ENCODE data around the gene ATF5.

ATF5 gene

GRCh38 chr19:49906879-49907564, 22.0 kb upstream of the ATF5 start:
- Mint-ChIP-seq H3K36me3 (ENCODE audit: insufficient read depth) (peaks cover 14% of the 10 kb centered on the region), H3K9me3 (no peaks in the 10 kb centered on the region), H3K27me3 (no peaks in the 10 kb centered on the region), H3K27ac (ENCODE audit: low read depth) (peak overlapping the region; percentile 35), H3K4me3 (no peak overlapping the region), H3K4me1 (peaks cover 11% of the 10 kb centered on the region)
- no peak for ATAC-seq (replicated peaks; ENCODE audit: extremely low read depth, poor library complexity, severe bottlenecking)
- DNase-seq (ENCODE audit: low spot score in 2 of 2): no peak

- ATAC-seq (replicated peaks; ENCODE audit: extremely low read depth, poor library complexity, severe bottlenecking) (no peak), DNase-seq (ENCODE audit: low spot score in 2 of 2) (no peak)
- H3K9me3 Mint-ChIP-seq: no peaks in the 10 kb centered on the region
- no peak overlapping the region for H3K4me3 Mint-ChIP-seq
- peaks cover 14% of the 10 kb centered on the region for H3K36me3 Mint-ChIP-seq (ENCODE audit: insufficient read depth)
- peaks cover 11% of the 10 kb centered on the region for H3K4me1 Mint-ChIP-seq
- H3K27me3 Mint-ChIP-seq: no peaks in the 10 kb centered on the region
- H3K27ac Mint-ChIP-seq (ENCODE audit: low read depth): peak overlapping the region; percentile 35
Measured at GRCh38 chr19:49907745-49908446, 21.1 kb upstream of the ATF5 start.

- Mint-ChIP-seq H3K4me1 (peaks cover 16% of the 10 kb centered on the region), H3K27ac (ENCODE audit: low read depth) (peak overlapping the region; percentile 35), H3K4me3 (no peak overlapping the region), H3K27me3 (no peaks in the 10 kb centered on the region), H3K36me3 (ENCODE audit: insufficient read depth) (peaks cover 14% of the 10 kb centered on the region), H3K9me3 (no peaks in the 10 kb centered on the region)
- ATAC-seq (replicated peaks; ENCODE audit: extremely low read depth, poor library complexity, severe bottlenecking) (no peak), DNase-seq (ENCODE audit: low spot score in 2 of 2) (no peak)
Measured at GRCh38 chr19:49908480-49909420, 20.3 kb upstream of the ATF5 start.

GRCh38 chr19:49910179-49910578, 18.8 kb upstream of the ATF5 start:
- DNase-seq (ENCODE audit: low spot score in 2 of 2) (no peak), ATAC-seq (replicated peaks; ENCODE audit: extremely low read depth, poor library complexity, severe bottlenecking) (no peak)
- Mint-ChIP-seq H3K4me3 (no peak overlapping the region), H3K9me3 (no peaks in the 10 kb centered on the region), H3K27me3 (no peaks in the 10 kb centered on the region), H3K4me1 (peaks cover 20% of the 10 kb centered on the region), H3K27ac (ENCODE audit: low read depth) (no peak overlapping the region), H3K36me3 (ENCODE audit: insufficient read depth) (peaks cover 15% of the 10 kb centered on the region)

- Mint-ChIP-seq H3K27me3 (no peaks in the 10 kb centered on the region), H3K36me3 (ENCODE audit: insufficient read depth) (peaks cover 17% of the 10 kb centered on the region), H3K9me3 (no peaks in the 10 kb centered on the region), H3K4me1 (peaks cover 29% of the 10 kb centered on the region), H3K4me3 (no peak overlapping the region), H3K27ac (ENCODE audit: low read depth) (peak overlapping the region; percentile 79)
- ATAC-seq (replicated peaks; ENCODE audit: extremely low read depth, poor library complexity, severe bottlenecking) (no peak), DNase-seq (ENCODE audit: low spot score in 2 of 2) (no peak)
Measured at GRCh38 chr19:49911381-49912145, 17.4 kb upstream of the ATF5 start.

GRCh38 chr19:49912965-49913685, 15.9 kb upstream of the ATF5 start:
- Mint-ChIP-seq H3K36me3 (ENCODE audit: insufficient read depth) (peaks cover 22% of the 10 kb centered on the region), H3K4me3 (no peak overlapping the region), H3K27me3 (no peaks in the 10 kb centered on the region), H3K4me1 (peaks cover 38% of the 10 kb centered on the region), H3K27ac (ENCODE audit: low read depth) (no peak overlapping the region), H3K9me3 (no peaks in the 10 kb centered on the region)
- DNase-seq (ENCODE audit: low spot score in 2 of 2) (no peak), ATAC-seq (replicated peaks; ENCODE audit: extremely low read depth, poor library complexity, severe bottlenecking) (no peak)

- Mint-ChIP-seq H3K27ac (ENCODE audit: low read depth) (no peak overlapping the region), H3K9me3 (no peaks in the 10 kb centered on the region), H3K4me3 (no peak overlapping the region), H3K36me3 (ENCODE audit: insufficient read depth) (peaks cover 21% of the 10 kb centered on the region), H3K4me1 (peaks cover 38% of the 10 kb centered on the region), H3K27me3 (no peaks in the 10 kb centered on the region)
- ATAC-seq (replicated peaks; ENCODE audit: extremely low read depth, poor library complexity, severe bottlenecking) (no peak), DNase-seq (ENCODE audit: low spot score in 2 of 2) (no peak)
Measured at GRCh38 chr19:49913720-49914119, 15.3 kb upstream of the ATF5 start.

- Mint-ChIP-seq H3K27ac (ENCODE audit: low read depth) (peak overlapping the region; percentile 21), H3K4me3 (no peak overlapping the region), H3K27me3 (no peaks in the 10 kb centered on the region), H3K36me3 (ENCODE audit: insufficient read depth) (peaks cover 19% of the 10 kb centered on the region), H3K9me3 (no peaks in the 10 kb centered on the region), H3K4me1 (peaks cover 47% of the 10 kb centered on the region)
- ATAC-seq (replicated peaks; ENCODE audit: extremely low read depth, poor library complexity, severe bottlenecking): no peak
- no peak for DNase-seq (ENCODE audit: low spot score in 2 of 2)
Measured at GRCh38 chr19:49915271-49915670, 13.7 kb upstream of the ATF5 start.

- ATAC-seq (replicated peaks; ENCODE audit: extremely low read depth, poor library complexity, severe bottlenecking) (no peak), DNase-seq (ENCODE audit: low spot score in 2 of 2) (no peak)
- Mint-ChIP-seq H3K4me1 (peaks cover 53% of the 10 kb centered on the region), H3K9me3 (no peaks in the 10 kb centered on the region), H3K36me3 (ENCODE audit: insufficient read depth) (peaks cover 23% of the 10 kb centered on the region), H3K27me3 (no peaks in the 10 kb centered on the region), H3K4me3 (no peak overlapping the region), H3K27ac (ENCODE audit: low read depth) (peak overlapping the region; percentile 81)
Measured at GRCh38 chr19:49916839-49917733, 11.9 kb upstream of the ATF5 start.

- DNase-seq (ENCODE audit: low spot score in 2 of 2): no peak
- no peaks in the 10 kb centered on the region for H3K27me3 Mint-ChIP-seq
- no peak overlapping the region for H3K27ac Mint-ChIP-seq (ENCODE audit: low read depth)
- H3K4me3 Mint-ChIP-seq: no peak overlapping the region
- peaks cover 24% of the 10 kb centered on the region for H3K36me3 Mint-ChIP-seq (ENCODE audit: insufficient read depth)
- no peak for ATAC-seq (replicated peaks; ENCODE audit: extremely low read depth, poor library complexity, severe bottlenecking)
- H3K9me3 Mint-ChIP-seq: no peaks in the 10 kb centered on the region
- peaks cover 55% of the 10 kb centered on the region for H3K4me1 Mint-ChIP-seq
Measured at GRCh38 chr19:49918089-49918488, 10.9 kb upstream of the ATF5 start.

All from central memory CD8-positive, alpha-beta T cell (primary cell).